Measurements from ENCODE around the gene EXTL1.

The EXTL1 gene

GRCh38 chr1:26044971-26045721, 23.6 kb downstream of the EXTL1 start:
- DNase-seq = no peak

GRCh38 chr1:26045722-26046245, 24.2 kb downstream of the EXTL1 start, which contains the start of gene SLC30A2:
TSS of gene SLC30A2 (minus strand) at chr1:26046118. CDS start at chr1:26045896, 222 bp downstream.
- no peak for DNase-seq

- DNase-seq = no peak
Observed at GRCh38 chr1:26046246-26047095, 24.9 kb downstream of the EXTL1 start.

GRCh38 chr1:26047278-26047874, 25.8 kb downstream of the EXTL1 start:
- DNase-seq = no peak

DNA sequence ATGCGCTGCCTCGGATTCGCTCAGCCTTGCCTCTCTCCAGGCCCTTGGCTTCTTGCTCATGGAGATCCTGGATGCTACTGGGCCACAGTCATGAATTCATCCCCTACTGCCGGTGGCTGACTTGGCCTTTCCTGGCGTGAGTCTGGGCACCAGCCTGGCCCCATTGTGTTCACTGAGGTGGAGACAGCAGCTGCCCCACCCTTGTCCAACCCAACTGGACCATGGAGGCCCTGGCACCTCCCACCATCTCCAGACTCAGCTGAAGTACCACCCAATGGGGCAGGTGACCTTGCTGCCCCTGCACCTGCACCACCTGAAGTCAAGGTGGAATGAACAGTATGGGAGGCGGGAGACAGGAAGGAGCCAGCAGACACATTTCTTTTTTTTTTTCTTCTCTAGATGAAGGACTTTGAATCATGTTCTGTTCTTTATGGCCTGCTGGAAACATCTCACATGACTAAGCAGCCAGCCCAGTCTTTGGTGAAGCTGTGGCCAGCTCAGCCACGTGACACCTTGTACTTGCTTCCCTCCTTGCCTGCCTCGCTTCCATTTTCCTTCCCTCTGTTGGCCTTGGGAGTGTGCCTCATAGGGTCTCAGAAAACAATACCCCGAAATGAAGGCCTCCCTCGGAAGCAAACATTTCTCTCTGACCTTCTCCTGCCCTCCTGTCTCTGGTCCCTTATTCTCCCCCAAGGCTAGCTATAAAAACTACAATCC, 28.1 kb downstream of the EXTL1 start:
- no peak for DNase-seq

GRCh38 chr1:26050248-26050640, 28.7 kb downstream of the EXTL1 start:
- DNase-seq = no peak

- DNase-seq = no peak
Observed at GRCh38 chr1:26053718-26054560, 32.4 kb downstream of the EXTL1 start.

GRCh38 chr1:26055041-26055440, 33.5 kb downstream of the EXTL1 start:
- DNase-seq = no peak

GRCh38 chr1:26057189-26057588, 35.6 kb downstream of the EXTL1 start:
- no peak for DNase-seq

DNA sequence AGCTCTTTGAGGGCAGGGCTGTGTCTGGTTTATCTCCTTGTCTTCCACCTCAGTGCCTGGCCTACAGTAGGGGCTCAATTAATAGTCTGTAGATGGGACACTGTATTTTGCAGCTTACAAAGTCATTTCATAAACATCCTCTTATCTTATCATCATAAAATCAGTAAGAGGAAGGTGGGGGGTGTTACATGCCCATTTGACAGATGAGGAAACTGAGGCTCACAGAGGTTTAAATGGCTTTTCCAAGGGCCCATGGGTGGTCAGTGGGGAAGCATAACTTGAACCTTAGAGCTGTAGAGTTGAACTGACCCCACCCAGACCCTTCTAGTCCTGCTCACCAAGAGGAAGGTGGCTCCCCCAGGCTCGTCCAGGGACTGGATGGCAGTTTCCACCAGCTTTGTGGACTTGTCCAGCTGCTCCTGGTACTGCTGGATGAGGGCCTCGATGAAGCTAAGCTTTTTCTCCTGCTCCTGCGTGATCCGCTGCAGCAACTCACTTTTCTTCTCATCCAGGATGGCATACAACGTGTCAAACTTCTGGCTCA, 36.5 kb downstream of the EXTL1 start:
- no peak for DNase-seq

DNA sequence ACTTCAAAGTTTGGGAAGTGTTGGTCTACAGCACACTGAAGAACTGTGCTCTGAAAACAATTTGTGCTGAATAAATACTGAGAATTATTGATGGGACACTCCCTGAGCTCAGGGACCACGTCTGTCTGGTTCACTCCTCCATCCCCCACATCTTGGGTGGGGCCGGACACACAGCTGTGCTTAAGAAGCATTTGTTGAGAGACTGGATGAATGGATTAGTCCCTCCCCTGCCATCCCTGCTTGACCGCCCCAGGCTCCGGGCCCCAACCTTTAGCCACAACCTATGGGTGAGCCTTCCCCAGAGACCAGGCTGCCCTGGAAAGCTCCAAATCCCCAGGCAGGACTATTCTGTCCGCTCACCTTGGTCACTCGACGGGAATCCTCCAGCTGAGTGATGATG, 38.3 kb downstream of the EXTL1 start:
- no peak for DNase-seq

GRCh38 chr1:26060832-26061574, 39.4 kb downstream of the EXTL1 start:
- no peak for DNase-seq

DNA sequence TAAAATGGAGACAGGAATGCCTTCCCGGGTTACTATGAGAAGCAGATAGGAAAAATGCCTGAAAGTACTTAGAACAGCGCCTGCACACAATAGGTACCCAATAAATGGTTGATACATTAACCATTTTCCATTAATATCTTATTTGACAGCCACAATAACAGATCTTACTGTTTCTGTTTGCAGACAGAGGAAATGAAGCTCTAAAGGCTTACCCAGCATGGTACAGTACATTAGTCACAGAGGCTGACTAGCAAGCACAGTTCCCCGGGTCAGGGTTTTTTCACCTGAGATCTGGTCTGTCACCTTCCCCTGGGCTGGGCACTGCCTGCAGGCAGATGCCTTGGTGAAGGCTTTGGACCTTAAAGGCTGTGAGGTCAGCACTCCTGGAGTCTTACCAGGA, 43.0 kb downstream of the EXTL1 start:
- DNase-seq = no peak

DNA sequence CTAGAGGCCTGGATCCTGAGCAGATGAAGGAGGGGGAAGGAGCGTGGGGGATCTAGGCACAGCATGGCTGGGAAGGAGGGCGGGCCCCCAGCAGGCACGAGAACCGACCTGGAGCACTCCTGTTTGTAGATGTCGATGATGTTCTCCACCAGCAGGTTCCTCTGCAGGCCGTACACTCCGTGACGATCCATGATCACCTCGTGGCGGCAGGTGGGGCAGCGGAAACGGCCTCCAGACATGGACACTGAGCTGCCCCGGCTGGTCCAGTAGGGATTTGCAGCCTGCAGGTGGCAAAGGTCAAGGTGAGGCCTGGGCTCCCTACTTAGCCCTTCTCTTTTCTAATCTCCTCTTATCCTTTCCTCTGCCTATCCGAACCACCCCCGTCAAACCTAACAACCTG, 44.6 kb downstream of the EXTL1 start:
- no peak for DNase-seq

DNA sequence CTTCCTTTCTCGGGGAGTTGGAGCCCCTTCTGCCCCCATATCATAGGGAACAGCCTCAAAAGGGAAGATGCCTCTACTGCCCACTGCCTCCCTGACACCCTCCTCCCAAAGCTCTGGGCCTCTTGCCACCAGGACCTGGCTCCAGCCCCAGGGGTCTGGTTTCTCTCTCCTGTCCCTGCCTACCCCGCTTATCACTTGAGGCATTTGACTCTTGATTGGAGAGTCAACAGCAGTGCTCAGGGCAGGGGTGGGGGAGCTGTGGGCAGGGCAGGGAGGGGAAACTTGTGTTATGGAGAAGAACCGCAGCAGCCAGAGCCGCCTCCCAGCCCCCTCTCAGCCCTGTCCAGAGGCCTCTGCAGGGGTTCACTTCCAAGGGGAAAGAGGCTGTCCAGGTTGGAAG, 45.3 kb downstream of the EXTL1 start:
- DNase-seq = no peak

GRCh38 chr1:26067432-26067911, 45.9 kb downstream of the EXTL1 start, which contains the start of gene TRIM63:
TSS of gene TRIM63 (minus strand) at chr1:26067630. CDS start at chr1:26067494, 136 bp downstream.
- no peak for DNase-seq

GRCh38 chr1:26069941-26070295, 48.3 kb downstream of the EXTL1 start:
- no peak for DNase-seq

DNA sequence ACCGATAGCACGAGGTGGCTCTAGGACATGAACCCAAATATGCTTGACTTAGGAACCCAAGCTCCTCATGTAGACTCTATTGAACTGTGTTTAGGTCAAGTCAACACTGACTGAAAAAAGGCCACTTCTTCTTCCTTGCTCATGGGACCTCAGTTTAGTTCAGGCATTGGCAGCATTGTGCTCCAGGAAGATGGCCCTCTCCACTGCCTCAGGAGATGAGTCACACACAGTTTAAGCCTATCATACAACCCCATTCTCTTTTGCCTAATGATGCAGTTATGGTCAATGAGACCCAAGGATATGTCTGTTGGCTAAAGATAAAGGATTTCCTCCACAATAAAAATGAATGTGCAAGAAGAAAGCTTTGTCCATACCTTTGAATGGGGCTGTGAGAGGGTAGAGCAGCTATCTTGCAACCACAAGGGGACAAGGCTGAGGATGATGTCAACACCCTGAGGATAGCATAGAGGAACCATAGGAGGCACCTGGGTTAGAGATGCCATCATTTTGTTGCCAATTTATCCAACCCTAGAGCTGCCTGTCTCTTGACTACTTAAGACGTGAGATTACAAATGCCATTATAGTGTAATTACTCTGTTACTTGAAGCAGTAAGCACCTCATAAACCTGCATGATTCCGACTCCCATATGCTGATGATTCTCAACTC, 48.9 kb downstream of the EXTL1 start:
- no peak for DNase-seq

DNA sequence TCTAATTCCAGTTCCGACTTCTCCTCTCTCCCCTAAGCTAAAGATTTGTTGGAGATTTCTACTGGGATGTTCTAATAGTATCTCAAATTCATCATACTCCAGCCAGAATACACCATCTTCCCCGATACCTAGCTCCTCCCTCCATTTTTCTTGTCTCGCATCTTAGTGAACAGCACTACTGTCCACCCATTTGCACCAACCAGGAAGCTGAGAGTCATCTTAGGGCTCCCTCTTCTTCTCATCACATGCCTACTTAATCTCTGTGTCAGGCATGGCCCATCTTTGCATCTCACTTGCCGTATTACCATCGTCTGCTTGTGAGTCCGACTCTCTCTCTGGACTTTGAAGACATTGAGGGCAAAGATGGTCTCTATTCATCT, 49.4 kb downstream of the EXTL1 start:
- no peak for DNase-seq

DNA sequence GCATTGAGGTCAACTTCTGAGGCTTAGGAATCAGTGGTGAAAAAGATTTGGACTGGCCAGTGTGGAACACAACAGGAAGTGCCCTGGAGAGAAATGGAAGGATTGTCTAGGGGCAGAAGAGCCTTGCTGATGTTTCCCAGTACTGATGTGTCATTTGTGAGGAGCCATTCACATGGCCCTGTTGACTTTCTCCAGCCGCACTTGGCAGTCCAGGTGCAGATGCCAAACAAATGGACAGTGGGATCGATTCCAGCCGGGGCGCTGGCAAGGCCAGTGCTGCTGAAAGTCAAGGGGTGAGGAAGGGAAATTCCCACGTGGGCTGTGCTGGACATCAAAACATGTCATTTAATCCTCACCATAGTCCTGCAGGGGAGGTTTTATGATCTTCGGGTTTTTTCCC, 50.7 kb downstream of the EXTL1 start:
- DNase-seq = no peak

All from CD4-positive, alpha-beta T cell treated with Interleukin-4 for 1 hour (primary cell).